ENCODE measurements around the gene PPM1H. TPM values are rescaled to one million over a fixed set of nuclear protein-coding genes. Genes with fewer than 3 reads are reported as not detected.

The PPM1H gene
- total RNA-seq, 1 experiment from 2014 or later, result 0.04 TPM

DNA sequence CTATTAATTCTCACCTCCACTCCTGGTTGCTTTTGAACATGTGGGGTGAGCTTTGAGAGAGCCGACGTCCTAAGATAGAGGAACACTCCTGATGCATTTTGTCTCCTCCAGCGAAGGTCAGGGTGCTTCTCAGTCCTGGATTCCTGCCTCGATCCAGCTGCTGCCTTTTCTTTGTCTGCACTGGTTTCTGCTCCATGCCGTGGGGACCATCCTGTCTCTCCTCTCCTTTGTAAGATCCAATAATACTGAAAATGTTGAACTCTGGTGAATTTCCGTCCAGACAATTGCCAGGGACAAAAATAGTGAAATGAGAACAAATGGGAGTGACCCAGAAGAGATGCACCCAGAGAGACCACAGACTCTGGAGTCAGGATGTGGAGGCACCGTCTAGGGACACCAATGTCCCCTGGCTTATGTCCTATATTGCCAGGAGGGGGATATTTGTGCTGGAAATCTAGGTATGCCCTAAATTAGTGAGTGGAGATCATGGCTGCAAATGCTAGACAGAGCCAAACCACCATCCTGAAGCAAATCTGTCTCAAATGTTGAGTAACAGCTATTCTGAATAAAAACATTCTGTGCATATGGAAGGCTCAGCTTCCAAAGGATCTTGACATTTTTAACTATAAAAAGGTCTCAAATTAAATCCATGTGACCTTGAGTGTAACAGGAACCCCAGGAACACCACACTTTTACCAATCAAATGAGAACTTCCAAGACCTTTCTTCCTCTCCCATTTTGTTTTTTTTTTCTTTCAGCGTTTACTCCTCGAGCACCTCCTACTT is 170.9 kb downstream of the PPM1H start:
- no TSS peak for BruUV-seq (replicated peaks)
- H3K36me3 ChIP-seq (ENCODE audit: insufficient read depth, low read length, poor library complexity, severe bottlenecking), result no peaks in the 10 kb centered on the region
- ChIA-PET POLR2A (ENCODE audit: low non-redundant PET) (no interaction called here), CTCF (no interaction called here)
- TF ChIP-seq, protein P1, sequence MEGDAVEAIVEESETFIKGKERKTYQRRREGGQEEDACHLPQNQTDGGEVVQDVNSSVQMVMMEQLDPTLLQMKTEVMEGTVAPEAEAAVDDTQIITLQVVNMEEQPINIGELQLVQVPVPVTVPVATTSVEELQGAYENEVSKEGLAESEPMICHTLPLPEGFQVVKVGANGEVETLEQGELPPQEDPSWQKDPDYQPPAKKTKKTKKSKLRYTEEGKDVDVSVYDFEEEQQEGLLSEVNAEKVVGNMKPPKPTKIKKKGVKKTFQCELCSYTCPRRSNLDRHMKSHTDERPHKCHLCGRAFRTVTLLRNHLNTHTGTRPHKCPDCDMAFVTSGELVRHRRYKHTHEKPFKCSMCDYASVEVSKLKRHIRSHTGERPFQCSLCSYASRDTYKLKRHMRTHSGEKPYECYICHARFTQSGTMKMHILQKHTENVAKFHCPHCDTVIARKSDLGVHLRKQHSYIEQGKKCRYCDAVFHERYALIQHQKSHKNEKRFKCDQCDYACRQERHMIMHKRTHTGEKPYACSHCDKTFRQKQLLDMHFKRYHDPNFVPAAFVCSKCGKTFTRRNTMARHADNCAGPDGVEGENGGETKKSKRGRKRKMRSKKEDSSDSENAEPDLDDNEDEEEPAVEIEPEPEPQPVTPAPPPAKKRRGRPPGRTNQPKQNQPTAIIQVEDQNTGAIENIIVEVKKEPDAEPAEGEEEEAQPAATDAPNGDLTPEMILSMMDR (conservative IDR thresholded peaks at IDR 0.05; ENCODE audit: low read depth, low read length), result no peak
- no peak for TF ChIP-seq EZH2 (IDR thresholded peaks at IDR 0.05; ENCODE audit: borderline replicate concordance, low read depth, low read length, poor library complexity, severe bottlenecking)
- H3K4me3 ChIP-seq (ENCODE audit: low read depth, low read length, poor library complexity, severe bottlenecking), result no peak overlapping the region
- H3K27ac ChIP-seq (ENCODE audit: low read depth, low read length, poor library complexity, severe bottlenecking), result no peak overlapping the region
- H3K27me3 ChIP-seq (replicated peaks; ENCODE audit: insufficient read depth, low read depth, low read length, poor library complexity), result no peaks in the 10 kb centered on the region
- no peak for DNase-seq (ENCODE audit: low spot score)
- intact Hi-C loops (cut with micrococcal nuclease; ENCODE audit: unreplicated experiment), result no loop called here
- H3K4me1 ChIP-seq (ENCODE audit: insufficient read depth, low read length, poor library complexity, severe bottlenecking), result no peaks in the 10 kb centered on the region
- no peaks in the 10 kb centered on the region for H3K9me3 ChIP-seq (ENCODE audit: low read depth, low read length, poor library complexity, severe bottlenecking)

DNA sequence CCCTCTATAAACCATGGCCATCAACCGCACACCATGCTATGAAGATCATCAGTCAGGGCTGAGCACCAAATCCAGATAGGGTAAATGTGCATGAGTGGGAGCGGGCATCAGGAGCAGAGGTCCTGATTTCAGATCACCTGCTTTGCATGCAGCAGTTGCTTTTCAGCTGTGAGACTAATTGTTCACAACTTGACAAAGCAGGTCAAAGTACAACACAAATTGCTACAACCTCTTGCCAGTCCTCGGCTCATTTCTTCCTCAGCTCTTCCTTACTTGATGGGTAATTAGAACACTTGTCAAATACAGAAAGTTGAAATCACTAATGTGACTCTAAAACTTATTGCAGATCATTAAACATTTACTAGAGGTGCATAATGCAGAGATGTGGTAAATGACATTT is 171.6 kb downstream of the PPM1H start:
- BruUV-seq (replicated peaks), result no TSS peak
- TF ChIP-seq EZH2 (IDR thresholded peaks at IDR 0.05; ENCODE audit: borderline replicate concordance, low read depth, low read length, poor library complexity, severe bottlenecking), result no peak
- TF ChIP-seq, protein P1 (conservative IDR thresholded peaks at IDR 0.05; ENCODE audit: low read depth, low read length), result no peak
- POLR2A ChIA-PET (ENCODE audit: low non-redundant PET), result no interaction called here
- no peaks in the 10 kb centered on the region for H3K4me1 ChIP-seq (ENCODE audit: insufficient read depth, low read length, poor library complexity, severe bottlenecking)
- H3K9me3 ChIP-seq (ENCODE audit: low read depth, low read length, poor library complexity, severe bottlenecking), result no peaks in the 10 kb centered on the region
- CTCF ChIA-PET, result no interaction called here
- H3K4me3 ChIP-seq (ENCODE audit: low read depth, low read length, poor library complexity, severe bottlenecking), result no peak overlapping the region
- no peaks in the 10 kb centered on the region for H3K36me3 ChIP-seq (ENCODE audit: insufficient read depth, low read length, poor library complexity, severe bottlenecking)
- intact Hi-C loops (cut with micrococcal nuclease; ENCODE audit: unreplicated experiment), result no loop called here
- no peak overlapping the region for H3K27ac ChIP-seq (ENCODE audit: low read depth, low read length, poor library complexity, severe bottlenecking)
- DNase-seq (ENCODE audit: low spot score), result no peak
- H3K27me3 ChIP-seq (replicated peaks; ENCODE audit: insufficient read depth, low read depth, low read length, poor library complexity), result no peaks in the 10 kb centered on the region

GRCh38 chr12:62762645-62763044 is 172.3 kb downstream of the PPM1H start:
- ChIA-PET POLR2A (ENCODE audit: low non-redundant PET) (no interaction called here), CTCF (no interaction called here)
- TF ChIP-seq, protein P1 (conservative IDR thresholded peaks at IDR 0.05; ENCODE audit: low read depth, low read length), result no peak
- no peak for TF ChIP-seq EZH2 (IDR thresholded peaks at IDR 0.05; ENCODE audit: borderline replicate concordance, low read depth, low read length, poor library complexity, severe bottlenecking)
- no TSS peak for BruUV-seq (replicated peaks)
- no peak for DNase-seq (ENCODE audit: low spot score)
- intact Hi-C loops (cut with micrococcal nuclease; ENCODE audit: unreplicated experiment), result no loop called here
- no peaks in the 10 kb centered on the region for H3K4me1 ChIP-seq (ENCODE audit: insufficient read depth, low read length, poor library complexity, severe bottlenecking)
- no peaks in the 10 kb centered on the region for H3K9me3 ChIP-seq (ENCODE audit: low read depth, low read length, poor library complexity, severe bottlenecking)
- H3K27ac ChIP-seq (ENCODE audit: low read depth, low read length, poor library complexity, severe bottlenecking), result no peak overlapping the region
- no peak overlapping the region for H3K4me3 ChIP-seq (ENCODE audit: low read depth, low read length, poor library complexity, severe bottlenecking)
- H3K36me3 ChIP-seq (ENCODE audit: insufficient read depth, low read length, poor library complexity, severe bottlenecking), result no peaks in the 10 kb centered on the region
- no peaks in the 10 kb centered on the region for H3K27me3 ChIP-seq (replicated peaks; ENCODE audit: insufficient read depth, low read depth, low read length, poor library complexity)

All from A673 (cell line).